CD14-positive monocyte (primary cell): ENCODE results near the gene COLEC11. TPM values are rescaled to one million over a fixed set of nuclear protein-coding genes. Genes with fewer than 3 reads are reported as not detected.

Source experiments
- DNase-seq, 3 donors: peaks; one replicate each; pipeline ENCODE4 v3.0.0-alpha.2; 2011 to 2022
- H2AFZ ChIP-seq: 2 replicates; pipeline ENCODE4 v1.6.0; 2012; ENCODE audit warnings: mild to moderate bottlenecking, low read depth, low read length, inconsistent platforms; ENCODE audit not compliant: insufficient read depth, poor library complexity, severe bottlenecking
- H3K27ac ChIP-seq, 2 donors: 1 replicate in 1 of 2; 2 replicates in 1 of 2; pipeline ENCODE4 v1.5.1; 2012 to 2013; ENCODE audit warnings: low read length in 2 of 2, control low read depth in 1 of 2, inconsistent platforms in 1 of 2, low read depth in 1 of 2, mild to moderate bottlenecking in 1 of 2
- H3K27me3 ChIP-seq, 2 donors: one replicate each; pipeline versions ENCODE4 v1.6.0 to v1.6.1; 2011 to 2013; ENCODE audit warnings: low read length in 2 of 2; ENCODE audit not compliant: control insufficient read depth in 2 of 2, insufficient read depth in 2 of 2
- H3K36me3 ChIP-seq, 2 donors: replicated peaks in 1 of 2; 1 replicate in 1 of 2; 2 replicates in 1 of 2; pipeline versions ENCODE4 v1.5.1 to v1.6.1; 2012 to 2013; ENCODE audit warnings: low read length in 2 of 2, control low read depth in 1 of 2, inconsistent platforms in 1 of 2, mild to moderate bottlenecking in 1 of 2; ENCODE audit not compliant: insufficient read depth in 2 of 2, control insufficient read depth in 1 of 2
- H3K4me1 ChIP-seq, 2 donors: 1 replicate in 1 of 2; 2 replicates in 1 of 2; pipeline versions ENCODE4 v1.5.1 to v1.6.1; 2012 to 2013; ENCODE audit warnings: low read length in 2 of 2, control low read depth in 1 of 2, inconsistent platforms in 1 of 2, mild to moderate bottlenecking in 1 of 2, moderate library complexity in 1 of 2; ENCODE audit not compliant: insufficient read depth in 2 of 2, control insufficient read depth in 1 of 2
- H3K4me2 ChIP-seq: replicated peaks from 2 replicates; pipeline ENCODE3; 2012; ENCODE audit warnings: low read length, moderate library complexity, mild to moderate bottlenecking; ENCODE audit not compliant: poor library complexity, severe bottlenecking; ENCODE audit errors: extremely low read depth
- H3K4me3 ChIP-seq, 3 experiments: fragments of 200-600 bp in 1 of 3; sonication (generic) in 1 of 3; replicated peaks in 1 of 3; 1 replicate in 2 of 3; 2 replicates in 1 of 3; pipeline ENCODE4 v1.5.1; 2011 to 2013; ENCODE audit warnings: low read length in 3 of 3, mild to moderate bottlenecking in 3 of 3, control low read depth in 2 of 3, low read depth in 2 of 3, inconsistent platforms in 1 of 3, moderate library complexity in 1 of 3
- H3K79me2 ChIP-seq: 2 replicates; pipeline ENCODE4 v1.6.0; 2012; ENCODE audit warnings: mild to moderate bottlenecking, control low read depth, inconsistent platforms, low read length, moderate library complexity; ENCODE audit not compliant: insufficient read depth
- H3K9ac ChIP-seq: 2 replicates; pipeline ENCODE4 v1.6.0; 2017; ENCODE audit warnings: low read length, mild to moderate bottlenecking; ENCODE audit not compliant: insufficient read depth, poor library complexity, severe bottlenecking
- H3K9me3 ChIP-seq, 2 donors: replicated peaks in 1 of 2; 1 replicate in 1 of 2; 2 replicates in 1 of 2; pipeline versions ENCODE4 v1.5.1 to v1.6.1; 2012 to 2013; ENCODE audit warnings: low read length in 2 of 2, control low read depth in 1 of 2; ENCODE audit not compliant: control insufficient read depth in 1 of 2, insufficient read depth in 1 of 2
- H4K20me1 ChIP-seq: 2 replicates; pipeline ENCODE4 v1.6.0; 2012; ENCODE audit warnings: mild to moderate bottlenecking, low read length, control low read depth, moderate library complexity; ENCODE audit not compliant: insufficient read depth
- H3K27ac Mint-ChIP-seq, 7 donors: one replicate each; pipeline ENCODE4 v1.8.0; 2020; ENCODE audit warnings: mild to moderate bottlenecking in 7 of 7, mixed read lengths in 7 of 7, moderate library complexity in 6 of 7, inconsistent platforms in 2 of 7
- H3K27me3 Mint-ChIP-seq, 3 donors: one replicate each; pipeline ENCODE4 v1.8.0; 2021 to 2022; ENCODE audit warnings: low read depth in 3 of 3, mild to moderate bottlenecking in 3 of 3, mixed read lengths in 3 of 3, moderate library complexity in 3 of 3, inconsistent platforms in 1 of 3
- H3K36me3 Mint-ChIP-seq, 2 donors: one replicate each; pipeline ENCODE4 v1.8.0; 2020; ENCODE audit warnings: mixed read lengths in 2 of 2, inconsistent platforms in 1 of 2, mild to moderate bottlenecking in 1 of 2
- H3K4me1 Mint-ChIP-seq: one replicate; pipeline ENCODE4 v1.8.0; 2020; ENCODE audit warnings: mild to moderate bottlenecking, mixed read lengths
- H3K4me3 Mint-ChIP-seq, 2 donors: one replicate each; pipeline ENCODE4 v1.8.0; 2020; ENCODE audit warnings: mild to moderate bottlenecking in 2 of 2, mixed read lengths in 2 of 2, moderate library complexity in 1 of 2
- H3K9me3 Mint-ChIP-seq, 7 donors: one replicate each; pipeline ENCODE4 v1.8.0; 2020 to 2022; ENCODE audit warnings: mixed read lengths in 7 of 7, mild to moderate bottlenecking in 6 of 7, moderate library complexity in 6 of 7, inconsistent platforms in 2 of 7
- CTCF ChIP-seq: fragments of 200-600 bp; IDR thresholded peaks from one replicate; pipeline ENCODE4 v1.8.0; 2022; ENCODE audit warnings: antibody characterized with exemption, mild to moderate bottlenecking
- WGBS: methylation state at CpG from one replicate; pipeline ENCODE4 v1.1.5; 2013; ENCODE audit warnings: missing lambda C conversion rate; ENCODE audit not compliant: insufficient coverage; 5-methylcytosine and 5-hydroxymethylcytosine counted together
- intact Hi-C, 2 donors: fragments of 100-400 bp; cut with micrococcal nuclease; formaldehyde crosslinking; loops; one replicate each; pipeline versions ENCODE4 v1.15.0 to v1.15.1; 2023
- polyA plus RNA-seq, 3 donors: library from polyadenylated mRNA; depleted of rRNA in 1 of 3; unstranded in 2 of 3; stranded (reverse) in 1 of 3; fragments of 300-500 nt in 2 of 3; fragments of >200 nt in 1 of 3; fragmentation: Illumina TruSeq in 2 of 3; gene quantifications; 1 replicate in 2 of 3; 2 replicates in 1 of 3; pipeline ENCODE4 v1.2.3, GENCODE V29; 2012 to 2021

The COLEC11 gene
- polyA plus RNA-seq, 3 donors, result not detected

GRCh38 chr2:3665886-3666612, 71.1 kb downstream of the COLEC11 start:
- Mint-ChIP-seq H3K4me3 (no peak overlapping the region), H3K36me3 (no peaks in the 10 kb centered on the region), H3K9me3 (peaks cover 0 to 1% (median 0%) of the 10 kb centered on the region in 7 donors), H3K4me1 (no peaks in the 10 kb centered on the region), H3K27ac (peak overlapping the region in 1 of 7 donors; percentile 16), H3K27me3 (peaks cover 2 to 9% (median 4%) of the 10 kb centered on the region in 3 donors)
- WGBS, result 100% methylated on average over 8 of the region's 16 CpGs
- no peak overlapping the region for H3K27ac ChIP-seq
- H3K4me2 ChIP-seq, result no peak overlapping the region
- no peaks in the 10 kb centered on the region for H3K9me3 ChIP-seq
- DNase-seq, result no peak
- H3K4me1 ChIP-seq, result no peaks in the 10 kb centered on the region
- H3K36me3 ChIP-seq, result no peaks in the 10 kb centered on the region
- TF ChIP-seq CTCF, result no peak
- no peaks in the 10 kb centered on the region for H3K79me2 ChIP-seq
- no peaks in the 10 kb centered on the region for H3K27me3 ChIP-seq
- H3K9ac ChIP-seq, result no peak overlapping the region
- intact Hi-C loops, result no loop called here
- H4K20me1 ChIP-seq, result no peaks in the 10 kb centered on the region
- H2AFZ ChIP-seq, result no peak overlapping the region
- no peak overlapping the region for H3K4me3 ChIP-seq

GRCh38 chr2:3666613-3666975, 71.7 kb downstream of the COLEC11 start:
- Histone ChIP-seq H3K79me2 (no peaks in the 10 kb centered on the region), H3K27ac (no peak overlapping the region), H3K27me3 (no peaks in the 10 kb centered on the region), H2AFZ (no peak overlapping the region), H3K9me3 (no peaks in the 10 kb centered on the region), H4K20me1 (no peaks in the 10 kb centered on the region), H3K36me3 (no peaks in the 10 kb centered on the region), H3K4me1 (no peaks in the 10 kb centered on the region), H3K9ac (no peak overlapping the region), H3K4me2 (no peak overlapping the region), H3K4me3 (no peak overlapping the region)
- intact Hi-C loops, result no loop called here
- TF ChIP-seq CTCF, result no peak
- 91% methylated on average over 18 of the region's 18 CpGs for WGBS
- H3K9me3 Mint-ChIP-seq, result peaks cover 0 to 1% (median 0%) of the 10 kb centered on the region in 7 donors
- no peak overlapping the region for H3K4me3 Mint-ChIP-seq
- no peaks in the 10 kb centered on the region for H3K4me1 Mint-ChIP-seq
- no peak for DNase-seq
- peaks cover 2 to 8% (median 4%) of the 10 kb centered on the region in 3 donors for H3K27me3 Mint-ChIP-seq
- H3K27ac Mint-ChIP-seq, result no peak overlapping the region
- H3K36me3 Mint-ChIP-seq, result no peaks in the 10 kb centered on the region
